ENCODE results near the gene CPA4.

DNA sequence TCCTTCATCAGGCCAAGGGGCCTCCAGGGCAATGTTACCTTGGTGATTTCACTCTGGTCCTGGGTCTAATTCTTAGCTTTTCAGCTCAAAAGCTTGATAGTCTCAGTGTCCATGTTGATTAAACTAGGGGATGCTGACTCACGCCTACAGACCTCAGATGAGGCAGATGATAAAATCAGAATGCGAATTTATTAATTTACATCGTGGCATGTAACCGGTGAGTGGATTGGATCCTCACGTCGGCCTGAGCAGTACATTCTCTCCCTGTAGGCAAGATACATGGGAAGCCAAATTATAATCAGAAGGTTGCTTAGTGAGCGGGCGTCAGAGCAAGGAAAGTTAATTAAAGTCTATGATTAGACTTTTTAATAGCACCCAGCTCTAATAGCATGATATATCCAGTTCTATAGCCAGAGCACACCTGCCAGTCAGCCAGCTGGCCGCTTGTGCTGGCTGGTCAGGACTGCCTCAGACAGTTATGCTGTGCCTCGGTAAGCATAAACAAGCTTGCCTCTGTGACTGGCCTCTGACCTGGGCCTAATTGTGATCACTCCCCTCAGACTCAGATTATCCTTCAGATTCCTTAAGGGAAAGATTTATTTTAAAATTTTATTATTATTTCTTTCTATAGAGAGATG, 31.5 kb downstream of the CPA4 start:
- TF ChIP-seq, protein P1, sequence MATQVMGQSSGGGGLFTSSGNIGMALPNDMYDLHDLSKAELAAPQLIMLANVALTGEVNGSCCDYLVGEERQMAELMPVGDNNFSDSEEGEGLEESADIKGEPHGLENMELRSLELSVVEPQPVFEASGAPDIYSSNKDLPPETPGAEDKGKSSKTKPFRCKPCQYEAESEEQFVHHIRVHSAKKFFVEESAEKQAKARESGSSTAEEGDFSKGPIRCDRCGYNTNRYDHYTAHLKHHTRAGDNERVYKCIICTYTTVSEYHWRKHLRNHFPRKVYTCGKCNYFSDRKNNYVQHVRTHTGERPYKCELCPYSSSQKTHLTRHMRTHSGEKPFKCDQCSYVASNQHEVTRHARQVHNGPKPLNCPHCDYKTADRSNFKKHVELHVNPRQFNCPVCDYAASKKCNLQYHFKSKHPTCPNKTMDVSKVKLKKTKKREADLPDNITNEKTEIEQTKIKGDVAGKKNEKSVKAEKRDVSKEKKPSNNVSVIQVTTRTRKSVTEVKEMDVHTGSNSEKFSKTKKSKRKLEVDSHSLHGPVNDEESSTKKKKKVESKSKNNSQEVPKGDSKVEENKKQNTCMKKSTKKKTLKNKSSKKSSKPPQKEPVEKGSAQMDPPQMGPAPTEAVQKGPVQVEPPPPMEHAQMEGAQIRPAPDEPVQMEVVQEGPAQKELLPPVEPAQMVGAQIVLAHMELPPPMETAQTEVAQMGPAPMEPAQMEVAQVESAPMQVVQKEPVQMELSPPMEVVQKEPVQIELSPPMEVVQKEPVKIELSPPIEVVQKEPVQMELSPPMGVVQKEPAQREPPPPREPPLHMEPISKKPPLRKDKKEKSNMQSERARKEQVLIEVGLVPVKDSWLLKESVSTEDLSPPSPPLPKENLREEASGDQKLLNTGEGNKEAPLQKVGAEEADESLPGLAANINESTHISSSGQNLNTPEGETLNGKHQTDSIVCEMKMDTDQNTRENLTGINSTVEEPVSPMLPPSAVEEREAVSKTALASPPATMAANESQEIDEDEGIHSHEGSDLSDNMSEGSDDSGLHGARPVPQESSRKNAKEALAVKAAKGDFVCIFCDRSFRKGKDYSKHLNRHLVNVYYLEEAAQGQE (IDR thresholded peaks at IDR 0.05), result no peak
- TF ChIP-seq, protein P2, sequence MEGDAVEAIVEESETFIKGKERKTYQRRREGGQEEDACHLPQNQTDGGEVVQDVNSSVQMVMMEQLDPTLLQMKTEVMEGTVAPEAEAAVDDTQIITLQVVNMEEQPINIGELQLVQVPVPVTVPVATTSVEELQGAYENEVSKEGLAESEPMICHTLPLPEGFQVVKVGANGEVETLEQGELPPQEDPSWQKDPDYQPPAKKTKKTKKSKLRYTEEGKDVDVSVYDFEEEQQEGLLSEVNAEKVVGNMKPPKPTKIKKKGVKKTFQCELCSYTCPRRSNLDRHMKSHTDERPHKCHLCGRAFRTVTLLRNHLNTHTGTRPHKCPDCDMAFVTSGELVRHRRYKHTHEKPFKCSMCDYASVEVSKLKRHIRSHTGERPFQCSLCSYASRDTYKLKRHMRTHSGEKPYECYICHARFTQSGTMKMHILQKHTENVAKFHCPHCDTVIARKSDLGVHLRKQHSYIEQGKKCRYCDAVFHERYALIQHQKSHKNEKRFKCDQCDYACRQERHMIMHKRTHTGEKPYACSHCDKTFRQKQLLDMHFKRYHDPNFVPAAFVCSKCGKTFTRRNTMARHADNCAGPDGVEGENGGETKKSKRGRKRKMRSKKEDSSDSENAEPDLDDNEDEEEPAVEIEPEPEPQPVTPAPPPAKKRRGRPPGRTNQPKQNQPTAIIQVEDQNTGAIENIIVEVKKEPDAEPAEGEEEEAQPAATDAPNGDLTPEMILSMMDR (IDR thresholded peaks at IDR 0.05; ENCODE audit: low read depth, low read length, missing input control), result no peak

All from liver (tissue), 2 donors.